Measurements from ENCODE around the gene TTBK1. TPM values are rescaled to one million over a fixed set of nuclear protein-coding genes. Genes with fewer than 3 reads are reported as not detected.

The TTBK1 gene
- total RNA-seq, 1 experiment from 2014 or later, result not detected

GRCh38 chr6:43263314-43264178, 20.3 kb downstream of the TTBK1 start:
- intact Hi-C loops (cut with micrococcal nuclease; ENCODE audit: unreplicated experiment), result loop anchor here (5.0 to 10.0 kb wide), 2 partner anchors 69 to 241 kb away; no protein-coding TSS in a partner anchor
- DNase-seq (ENCODE audit: low spot score), result peak; percentile 75
- Histone ChIP-seq H3K4me1 (ENCODE audit: insufficient read depth, low read length, poor library complexity, severe bottlenecking) (no peaks in the 10 kb centered on the region), H3K9me3 (ENCODE audit: low read depth, low read length, poor library complexity, severe bottlenecking) (no peaks in the 10 kb centered on the region), H3K36me3 (ENCODE audit: insufficient read depth, low read length, poor library complexity, severe bottlenecking) (no peaks in the 10 kb centered on the region), H3K4me3 (ENCODE audit: low read depth, low read length, poor library complexity, severe bottlenecking) (no peak overlapping the region), H3K27ac (ENCODE audit: low read depth, low read length, poor library complexity, severe bottlenecking) (no peak overlapping the region), H3K27me3 (replicated peaks; ENCODE audit: insufficient read depth, low read depth, low read length, poor library complexity) (no peaks in the 10 kb centered on the region)
- peak; percentile 80 for TF ChIP-seq CTCF (conservative IDR thresholded peaks at IDR 0.05; ENCODE audit: low read depth, low read length)
- no peak for TF ChIP-seq EZH2 (IDR thresholded peaks at IDR 0.05; ENCODE audit: borderline replicate concordance, low read depth, low read length, poor library complexity, severe bottlenecking)
- CTCF ChIA-PET, result interaction anchor here (0.6 to 1.7 kb wide), 3 partner anchors 12 to 135 kb away, joined by 3 to 6 read pairs (median 3); no protein-coding TSS in a partner anchor
- POLR2A ChIA-PET (ENCODE audit: low non-redundant PET), result no interaction called here
- BruUV-seq (replicated peaks), result no TSS peak

- no peak for DNase-seq (ENCODE audit: low spot score)
- H3K27me3 ChIP-seq (replicated peaks; ENCODE audit: insufficient read depth, low read depth, low read length, poor library complexity), result no peaks in the 10 kb centered on the region
- H3K4me1 ChIP-seq (ENCODE audit: insufficient read depth, low read length, poor library complexity, severe bottlenecking), result peaks cover 10% of the 10 kb centered on the region
- H3K27ac ChIP-seq (ENCODE audit: low read depth, low read length, poor library complexity, severe bottlenecking), result no peak overlapping the region
- intact Hi-C loops (cut with micrococcal nuclease; ENCODE audit: unreplicated experiment), result loop anchor here (5.0 to 10.0 kb wide), 2 partner anchors 68 to 240 kb away; no protein-coding TSS in a partner anchor
- H3K4me3 ChIP-seq (ENCODE audit: low read depth, low read length, poor library complexity, severe bottlenecking), result no peak overlapping the region
- BruUV-seq (replicated peaks), result no TSS peak
- no peaks in the 10 kb centered on the region for H3K9me3 ChIP-seq (ENCODE audit: low read depth, low read length, poor library complexity, severe bottlenecking)
- no peak for TF ChIP-seq CTCF (conservative IDR thresholded peaks at IDR 0.05; ENCODE audit: low read depth, low read length)
- no peak for TF ChIP-seq EZH2 (IDR thresholded peaks at IDR 0.05; ENCODE audit: borderline replicate concordance, low read depth, low read length, poor library complexity, severe bottlenecking)
- POLR2A ChIA-PET (ENCODE audit: low non-redundant PET), result no interaction called here
- H3K36me3 ChIP-seq (ENCODE audit: insufficient read depth, low read length, poor library complexity, severe bottlenecking), result no peaks in the 10 kb centered on the region
- CTCF ChIA-PET, result interaction anchor here (0.9 kb wide), 1 partner anchor 11 kb away, joined by 3 read pairs; no protein-coding TSS in a partner anchor
Measured at GRCh38 chr6:43264599-43265145, 21.4 kb downstream of the TTBK1 start.

- intact Hi-C loops (cut with micrococcal nuclease; ENCODE audit: unreplicated experiment), result loop anchor here (10.0 kb wide), 1 partner anchor 239 kb away; no protein-coding TSS in a partner anchor
- TF ChIP-seq CTCF (conservative IDR thresholded peaks at IDR 0.05; ENCODE audit: low read depth, low read length), result no peak
- TF ChIP-seq EZH2 (IDR thresholded peaks at IDR 0.05; ENCODE audit: borderline replicate concordance, low read depth, low read length, poor library complexity, severe bottlenecking), result no peak
- ChIA-PET CTCF (no interaction called here), POLR2A (ENCODE audit: low non-redundant PET) (no interaction called here)
- Histone ChIP-seq H3K4me1 (ENCODE audit: insufficient read depth, low read length, poor library complexity, severe bottlenecking) (peaks cover 15% of the 10 kb centered on the region), H3K27ac (ENCODE audit: low read depth, low read length, poor library complexity, severe bottlenecking) (no peak overlapping the region), H3K36me3 (ENCODE audit: insufficient read depth, low read length, poor library complexity, severe bottlenecking) (no peaks in the 10 kb centered on the region), H3K4me3 (ENCODE audit: low read depth, low read length, poor library complexity, severe bottlenecking) (no peak overlapping the region), H3K27me3 (replicated peaks; ENCODE audit: insufficient read depth, low read depth, low read length, poor library complexity) (no peaks in the 10 kb centered on the region), H3K9me3 (ENCODE audit: low read depth, low read length, poor library complexity, severe bottlenecking) (no peaks in the 10 kb centered on the region)
- no peak for DNase-seq (ENCODE audit: low spot score)
- no TSS peak for BruUV-seq (replicated peaks)
Measured at GRCh38 chr6:43265564-43265963, 22.3 kb downstream of the TTBK1 start.

Data from A673 (cell line).